Tibial nerve (tissue), 3 donors: ENCODE measurements around the gene BRD3OS.

Experiments
- CTCF ChIP-seq, 5 experiments: fragments of 200-600 bp in 3 of 5; fragments of 450-650 bp in 2 of 5; sonication (generic) in 3 of 5; IDR thresholded peaks; one replicate each; pipeline ENCODE4 v1.5.1; 2016 to 2019; ENCODE audit warnings: antibody characterized with exemption in 5 of 5, mild to moderate bottlenecking in 3 of 5, moderate library complexity in 2 of 5
- POLR2A ChIP-seq, 2 donors: fragments of 450-650 bp; IDR thresholded peaks; one replicate each; pipeline ENCODE4 v1.6.1; 2017; ENCODE audit warnings: antibody characterized with exemption in 2 of 2, mild to moderate bottlenecking in 2 of 2, moderate library complexity in 2 of 2

GRCh38 chr9:133987946-133988665 is 37.2 kb upstream of the BRD3OS start:
- no peak for TF ChIP-seq CTCF (IDR thresholded peaks at IDR 0.05)
- no peak for TF ChIP-seq POLR2A (IDR thresholded peaks at IDR 0.05)
